PC-3 (cell line): ENCODE measurements around the gene ANG. TPM values are rescaled to one million over a fixed set of nuclear protein-coding genes. Genes with fewer than 3 reads are reported as not detected.
A peak's percentile ranks its signal among the peaks of the same experiment; 100 is the strongest.

Experiments used
- ATAC-seq: fragments of 200-7000 bp; cut with Tn5 transposase; 2 replicates; pipeline ENCODE4 v1.9.1; 2020; ENCODE audit warnings: mild to moderate bottlenecking, moderate library complexity
- BruUV-seq: library from RNA; stranded (reverse); fragments of 400-500 nt; replicated peaks from 2 replicates; lab custom pipeline; 2021; lab: Mats Ljungman, UMichigan
- CTCF ChIA-PET: fragments of 300-600 bp; sonication (Branson Sonifier 250); formaldehyde crosslinking; loops from one replicate; lab custom pipeline; 2022; ENCODE audit warnings: antibody characterized with exemption; lab: Charles Lee
- POLR2A ChIA-PET: fragments of 300-600 bp; sonication (Branson Sonifier 250); formaldehyde crosslinking; loops from one replicate; lab custom pipeline; 2022; ENCODE audit warnings: antibody characterized with exemption; ENCODE audit not compliant: unreplicated experiment; lab: Charles Lee
- DNase-seq: peaks from one replicate; pipeline ENCODE4 v3.0.0-alpha.2; 2015
- H2AFZ ChIP-seq: fragments of 300-600 bp; sonication (generic); 2 replicates; pipeline ENCODE4 v1.6.0; 2016; ENCODE audit warnings: antibody characterized with exemption, low read length
- H3F3A ChIP-seq: fragments of 300-600 bp; sonication (generic); one replicate; pipeline ENCODE4 v1.6.0; 2017; ENCODE audit warnings: antibody characterized with exemption, low read length, control low read depth, mild to moderate bottlenecking; ENCODE audit not compliant: unreplicated experiment
- H3K27ac ChIP-seq: fragments of 300-600 bp; sonication (generic); 2 replicates; pipeline ENCODE4 v1.5.1; 2016; ENCODE audit warnings: mild to moderate bottlenecking, low read length
- H3K27me3 ChIP-seq: fragments of 300-600 bp; sonication (generic); 2 replicates; pipeline ENCODE4 v1.6.1; 2016; ENCODE audit warnings: low read length, mixed read lengths
- H3K36me3 ChIP-seq: fragments of 300-600 bp; sonication (generic); 2 replicates; pipeline ENCODE4 v1.6.1; 2016; ENCODE audit warnings: low read depth, mixed run types, low read length, mixed read lengths
- H3K4me1 ChIP-seq: fragments of 300-600 bp; sonication (generic); 2 replicates; pipeline ENCODE4 v1.5.1; 2016; ENCODE audit warnings: low read length; ENCODE audit not compliant: insufficient read depth
- H3K4me2 ChIP-seq: fragments of 300-600 bp; sonication (generic); 2 replicates; pipeline ENCODE4 v1.6.0; 2016; ENCODE audit warnings: low read length
- H3K4me3 ChIP-seq: fragments of 300-600 bp; sonication (generic); 2 replicates; pipeline ENCODE4 v1.5.1; 2016; ENCODE audit warnings: mild to moderate bottlenecking, low read length, mixed read lengths
- H3K79me2 ChIP-seq: fragments of 300-600 bp; sonication (generic); 2 replicates; pipeline ENCODE4 v1.6.1; 2017; ENCODE audit warnings: low read length, mixed read lengths
- H3K9ac ChIP-seq: fragments of 300-600 bp; sonication (generic); 2 replicates; pipeline ENCODE4 v1.6.0; 2016; ENCODE audit warnings: mild to moderate bottlenecking, low read length
- H3K9me2 ChIP-seq: fragments of 300-600 bp; sonication (generic); replicated peaks from 2 replicates; pipeline ENCODE4 v1.6.1; 2016; ENCODE audit warnings: mixed run types, low read length, mixed read lengths
- H3K9me3 ChIP-seq: fragments of 300-600 bp; sonication (generic); 2 replicates; pipeline ENCODE4 v1.6.1; 2016; ENCODE audit warnings: low read length, mixed read lengths
- H4K20me1 ChIP-seq: fragments of 300-600 bp; sonication (generic); 2 replicates; pipeline ENCODE4 v1.6.1; 2016; ENCODE audit warnings: low read length, mixed read lengths
- EZH2 ChIP-seq: fragments of 300-600 bp; sonication (generic); IDR thresholded peaks from one replicate; pipeline ENCODE4 v1.6.1; 2017; ENCODE audit warnings: antibody characterized with exemption, mild to moderate bottlenecking, low read length; ENCODE audit not compliant: unreplicated experiment
- EZH2phosphoT487 ChIP-seq: fragments of 300-600 bp; sonication (generic); IDR thresholded peaks from 2 replicates; pipeline ENCODE4 v1.6.1; 2018; ENCODE audit warnings: mild to moderate bottlenecking, antibody characterized with exemption, low read length, borderline replicate concordance
- intact Hi-C: fragments of 100-400 bp; cut with micrococcal nuclease; formaldehyde crosslinking; loops from 2 replicates; pipeline ENCODE4 v1.9.0; 2023
- total RNA-seq: library from RNA; depleted of rRNA; stranded (reverse); fragments of >200 nt; gene quantifications from 2 replicates; pipeline ENCODE4 v1.2.3, GENCODE V29; 2014
- TF ChIP-seq, protein P1 (sequence below): fragments of 300-600 bp; sonication (generic); conservative IDR thresholded peaks from 2 replicates; pipeline ENCODE4 v1.5.1; 2017; ENCODE audit warnings: antibody characterized with exemption, low read depth, mild to moderate bottlenecking, low read length

ANG gene
- total RNA-seq, 1 experiment from 2014 or later: 4.8 TPM

DNA sequence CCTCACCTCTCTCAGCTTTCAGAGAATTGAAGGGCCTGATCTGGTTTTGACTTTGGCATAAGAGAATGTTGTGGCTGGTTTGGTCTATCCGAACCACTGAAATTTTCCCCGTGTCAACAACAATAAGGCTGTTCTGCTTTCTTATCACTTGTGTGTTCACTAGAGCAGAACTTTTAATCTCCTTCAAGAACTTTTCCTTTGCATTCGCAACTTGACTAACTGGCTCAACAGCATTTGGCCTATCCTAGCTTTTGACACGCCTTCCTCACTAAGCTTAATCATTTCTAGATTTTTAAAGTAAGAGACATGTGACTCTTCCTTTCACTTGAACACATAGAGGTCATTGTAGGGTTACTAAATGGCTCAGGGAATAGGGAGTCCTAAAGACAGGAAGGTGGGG, 31.2 kb downstream of the ANG start:
- peaks cover 7% of the 10 kb centered on the region; the same call in 1 of the 2 replicates for H3K4me1 ChIP-seq
- H3K36me3 ChIP-seq: no peaks in the 10 kb centered on the region
- H3K9me3 ChIP-seq: no peaks in the 10 kb centered on the region
- DNase-seq: peak; percentile 40
- TF ChIP-seq EZH2 (no peak), EZH2phosphoT487 (no peak)
- TF ChIP-seq, protein P1, sequence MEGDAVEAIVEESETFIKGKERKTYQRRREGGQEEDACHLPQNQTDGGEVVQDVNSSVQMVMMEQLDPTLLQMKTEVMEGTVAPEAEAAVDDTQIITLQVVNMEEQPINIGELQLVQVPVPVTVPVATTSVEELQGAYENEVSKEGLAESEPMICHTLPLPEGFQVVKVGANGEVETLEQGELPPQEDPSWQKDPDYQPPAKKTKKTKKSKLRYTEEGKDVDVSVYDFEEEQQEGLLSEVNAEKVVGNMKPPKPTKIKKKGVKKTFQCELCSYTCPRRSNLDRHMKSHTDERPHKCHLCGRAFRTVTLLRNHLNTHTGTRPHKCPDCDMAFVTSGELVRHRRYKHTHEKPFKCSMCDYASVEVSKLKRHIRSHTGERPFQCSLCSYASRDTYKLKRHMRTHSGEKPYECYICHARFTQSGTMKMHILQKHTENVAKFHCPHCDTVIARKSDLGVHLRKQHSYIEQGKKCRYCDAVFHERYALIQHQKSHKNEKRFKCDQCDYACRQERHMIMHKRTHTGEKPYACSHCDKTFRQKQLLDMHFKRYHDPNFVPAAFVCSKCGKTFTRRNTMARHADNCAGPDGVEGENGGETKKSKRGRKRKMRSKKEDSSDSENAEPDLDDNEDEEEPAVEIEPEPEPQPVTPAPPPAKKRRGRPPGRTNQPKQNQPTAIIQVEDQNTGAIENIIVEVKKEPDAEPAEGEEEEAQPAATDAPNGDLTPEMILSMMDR: no peak
- no peak overlapping the region for H3K27ac ChIP-seq
- no peaks in the 10 kb centered on the region for H3F3A ChIP-seq
- POLR2A ChIA-PET: interaction anchor here (0.6 kb wide), 1 partner anchor 163 kb away, joined by 6 read pairs; no protein-coding TSS in a partner anchor
- no peak overlapping the region; the same call in 1 of the 2 replicates for H3K4me2 ChIP-seq
- no peak for ATAC-seq
- no peak overlapping the region for H3K9ac ChIP-seq
- H3K79me2 ChIP-seq: no peaks in the 10 kb centered on the region
- H3K27me3 ChIP-seq: peaks cover 15% of the 10 kb centered on the region
- H4K20me1 ChIP-seq: no peaks in the 10 kb centered on the region
- no peak overlapping the region for H3K4me3 ChIP-seq
- BruUV-seq: no TSS peak
- no peaks in the 10 kb centered on the region for H3K9me2 ChIP-seq
- H2AFZ ChIP-seq: no peak overlapping the region
- CTCF ChIA-PET: no interaction called here
- intact Hi-C loops: no loop called here

DNA sequence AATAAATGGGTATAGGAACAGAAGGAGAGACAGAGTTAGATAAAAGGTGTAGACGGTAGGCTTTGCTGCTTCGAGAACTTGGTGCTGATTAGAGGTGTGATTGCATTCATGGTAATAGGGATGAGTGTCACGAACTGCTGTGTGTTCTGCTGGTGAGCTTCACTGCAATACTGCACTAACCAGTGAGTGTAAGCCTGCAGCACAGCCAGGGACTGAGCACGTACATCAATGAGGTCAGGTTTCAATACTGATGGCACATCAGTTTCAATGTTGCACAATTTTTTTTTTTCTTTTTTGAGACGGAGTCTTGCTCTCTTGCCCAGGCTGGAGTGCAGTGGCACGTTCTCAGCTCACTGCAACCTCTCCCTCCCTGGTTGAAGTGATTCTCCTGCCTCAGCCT, 32.2 kb downstream of the ANG start:
- CTCF ChIA-PET: no interaction called here
- Histone ChIP-seq H3F3A (no peaks in the 10 kb centered on the region), H3K4me2 (no peak overlapping the region), H4K20me1 (no peaks in the 10 kb centered on the region), H3K9ac (no peak overlapping the region), H3K4me3 (no peak overlapping the region), H3K9me2 (no peaks in the 10 kb centered on the region), H3K9me3 (no peaks in the 10 kb centered on the region), H3K79me2 (no peaks in the 10 kb centered on the region), H3K27me3 (peaks cover 21% of the 10 kb centered on the region), H2AFZ (no peak overlapping the region), H3K27ac (no peak overlapping the region), H3K4me1 (peaks cover 7% of the 10 kb centered on the region; the same call in 1 of the 2 replicates), H3K36me3 (no peaks in the 10 kb centered on the region)
- BruUV-seq: no TSS peak
- ATAC-seq (no peak), DNase-seq (no peak)
- intact Hi-C loops: no loop called here
- no peak for TF ChIP-seq EZH2
- TF ChIP-seq, protein P1: no peak
- no peak for TF ChIP-seq EZH2phosphoT487
- POLR2A ChIA-PET: no interaction called here

DNA sequence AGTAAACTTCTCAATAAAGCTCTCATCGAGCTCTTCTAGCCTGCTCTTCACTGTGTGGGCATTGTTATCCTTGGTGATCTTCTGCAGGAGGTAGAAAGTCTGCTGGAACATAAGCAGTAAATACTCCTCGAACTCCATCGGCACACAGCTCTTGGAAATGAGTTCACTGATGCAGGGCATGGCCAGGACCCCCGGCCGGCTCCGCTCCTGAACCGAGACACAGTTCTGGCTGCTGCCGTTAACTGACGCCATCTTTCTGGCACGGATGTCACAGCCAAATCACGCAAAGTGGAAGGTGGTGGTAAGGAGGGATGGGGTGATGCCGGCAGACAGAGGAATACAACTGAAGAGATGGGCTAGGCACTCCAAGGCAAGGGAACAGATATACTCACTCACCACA, 33.5 kb downstream of the ANG start:
- H3K4me3 ChIP-seq: no peak overlapping the region
- ChIA-PET CTCF (no interaction called here), POLR2A (no interaction called here)
- H4K20me1 ChIP-seq: no peaks in the 10 kb centered on the region
- H3F3A ChIP-seq: no peaks in the 10 kb centered on the region
- no TSS peak for BruUV-seq
- DNase-seq (no peak), ATAC-seq (no peak)
- no peaks in the 10 kb centered on the region for H3K9me2 ChIP-seq
- H2AFZ ChIP-seq: no peak overlapping the region
- H3K4me2 ChIP-seq: no peak overlapping the region
- H3K9ac ChIP-seq: no peak overlapping the region
- H3K4me1 ChIP-seq: peaks cover 7% of the 10 kb centered on the region; the same call in 1 of the 2 replicates
- H3K9me3 ChIP-seq: no peaks in the 10 kb centered on the region
- peaks cover 27% of the 10 kb centered on the region for H3K27me3 ChIP-seq
- H3K79me2 ChIP-seq: no peaks in the 10 kb centered on the region
- TF ChIP-seq, protein P1: no peak
- no peak for TF ChIP-seq EZH2
- H3K27ac ChIP-seq: no peak overlapping the region
- intact Hi-C loops: no loop called here
- no peaks in the 10 kb centered on the region for H3K36me3 ChIP-seq
